Measurements from ENCODE around the gene OPTC.

OPTC gene

GRCh38 chr1:203555076-203555475, 61.1 kb downstream of the OPTC start:
- Histone ChIP-seq H3K27ac (peak overlapping the region; percentile 85 to 88), H3K9me3 (no peaks in the 10 kb centered on the region), H3K4me1 (peaks cover 8 to 62% (median 41%) of the 10 kb centered on the region in 4 donors), H3K36me3 (no peaks in the 10 kb centered on the region), H3K27me3 (no peaks in the 10 kb centered on the region), H3K4me3 (no peak overlapping the region)
- intact Hi-C loops (cut with DNase I; ENCODE audit: low total_unique reads) = no loop called here
- TF ChIP-seq CTCF (IDR thresholded peaks at IDR 0.05) = no peak
- no peak for DNase-seq

GRCh38 chr1:203555511-203556046, 61.6 kb downstream of the OPTC start:
- Histone ChIP-seq H3K36me3 (no peaks in the 10 kb centered on the region), H3K9me3 (no peaks in the 10 kb centered on the region), H3K27me3 (no peaks in the 10 kb centered on the region), H3K4me3 (no peak overlapping the region), H3K27ac (peak overlapping the region; percentile 85 to 88), H3K4me1 (peaks cover 8 to 62% (median 41%) of the 10 kb centered on the region in 4 donors)
- intact Hi-C loops (cut with DNase I; ENCODE audit: low total_unique reads) = no loop called here
- TF ChIP-seq CTCF (IDR thresholded peaks at IDR 0.05) = no peak
- no peak for DNase-seq

GRCh38 chr1:203556047-203556851, 62.3 kb downstream of the OPTC start:
- intact Hi-C loops (cut with DNase I; ENCODE audit: low total_unique reads) = no loop called here
- no peak for TF ChIP-seq CTCF (IDR thresholded peaks at IDR 0.05)
- H3K27ac ChIP-seq = peak overlapping the region; percentile 85 to 88
- peak; percentile 58 to 86 for DNase-seq
- H3K36me3 ChIP-seq = no peaks in the 10 kb centered on the region
- H3K9me3 ChIP-seq = no peaks in the 10 kb centered on the region
- peaks cover 8 to 62% (median 41%) of the 10 kb centered on the region in 4 donors for H3K4me1 ChIP-seq
- no peak overlapping the region for H3K4me3 ChIP-seq
- no peaks in the 10 kb centered on the region for H3K27me3 ChIP-seq

- Histone ChIP-seq H3K9me3 (no peaks in the 10 kb centered on the region), H3K4me3 (no peak overlapping the region), H3K36me3 (no peaks in the 10 kb centered on the region), H3K27me3 (no peaks in the 10 kb centered on the region), H3K4me1 (peaks cover 8 to 62% (median 41%) of the 10 kb centered on the region in 4 donors), H3K27ac (peak overlapping the region; percentile 85 to 88)
- peak; percentile 39 to 87 for DNase-seq
- intact Hi-C loops (cut with DNase I; ENCODE audit: low total_unique reads) = no loop called here
- no peak for TF ChIP-seq CTCF (IDR thresholded peaks at IDR 0.05)
These were observed 63.4 kb downstream of the OPTC start for GRCh38 chr1:203557390-203557789.

GRCh38 chr1:203558064-203558760, 64.3 kb downstream of the OPTC start:
- H3K4me1 ChIP-seq = peaks cover 8 to 63% (median 41%) of the 10 kb centered on the region in 4 donors
- H3K4me3 ChIP-seq = no peak overlapping the region
- intact Hi-C loops (cut with DNase I; ENCODE audit: low total_unique reads) = no loop called here
- H3K9me3 ChIP-seq = no peaks in the 10 kb centered on the region
- no peaks in the 10 kb centered on the region for H3K27me3 ChIP-seq
- peak overlapping the region; percentile 85 to 88 for H3K27ac ChIP-seq
- no peaks in the 10 kb centered on the region for H3K36me3 ChIP-seq
- no peak for TF ChIP-seq CTCF (IDR thresholded peaks at IDR 0.05)
- DNase-seq = peak; percentile 84 to 92

Measured in tibial artery (tissue), 4 donors.